ENCODE results near the gene PKD1L1. TPM values are rescaled to one million over a fixed set of nuclear protein-coding genes. Genes with fewer than 3 reads are reported as not detected.

PKD1L1 gene
- total RNA-seq, 1 experiment from 2014 or later: 0.17 TPM

- DNase-seq: no peak
- Histone ChIP-seq H4K8ac (replicated peaks; ENCODE audit: insufficient read length, low read depth, low read length) (no peak overlapping the region), H3K23me2 (ENCODE audit: insufficient read length, low read depth, low read length, poor library complexity, severe bottlenecking) (no peaks in the 10 kb centered on the region)
These were observed 190.3 kb downstream of the PKD1L1 start for GRCh38 chr7:47757921-47758411.

More at GRCh38 chr7:47757921-47758411, 190.3 kb downstream of the PKD1L1 start:
- Histone ChIP-seq H2BK15ac (ENCODE audit: low read depth, low read length) (no peak overlapping the region), H2BK12ac (ENCODE audit: insufficient read length, low read depth, low read length) (no peak overlapping the region), H3K79me2 (ENCODE audit: insufficient read depth, low read length) (no peaks in the 10 kb centered on the region), H3K18ac (ENCODE audit: insufficient read length, low read depth, low read length) (no peak overlapping the region), H3K14ac (ENCODE audit: insufficient read depth, low read length) (no peak overlapping the region), H3K4ac (ENCODE audit: low read depth, low read length) (no peak overlapping the region), H3K9me3 (ENCODE audit: control insufficient read depth, low read depth, low read length) (no peaks in the 10 kb centered on the region), H3K27me3 (ENCODE audit: insufficient read depth, low read length) (no peaks in the 10 kb centered on the region), H3K79me1 (ENCODE audit: insufficient read depth, low read depth, low read length, poor library complexity, severe bottlenecking) (no peaks in the 10 kb centered on the region), H3K56ac (ENCODE audit: insufficient read length, low read depth, low read length) (no peak overlapping the region), H3K27ac (ENCODE audit: insufficient read length, low read depth, low read length) (no peak overlapping the region), H3K4me1 (ENCODE audit: insufficient read depth, low read length) (no peaks in the 10 kb centered on the region), H3T11ph (ENCODE audit: low read length) (no peak overlapping the region), H4K91ac (ENCODE audit: insufficient read length, low read depth, low read length) (no peak overlapping the region), H2AFZ (ENCODE audit: low read length) (no peak overlapping the region), H2AK5ac (ENCODE audit: insufficient read length, low read length) (no peak overlapping the region), H4K5ac (ENCODE audit: insufficient read length, low read depth, low read length) (no peak overlapping the region), H3K9ac (ENCODE audit: extremely low read depth, insufficient read length, low read length) (no peak overlapping the region), H3K4me2 (ENCODE audit: insufficient read depth, insufficient read length, low read length) (no peak overlapping the region), H4K20me1 (ENCODE audit: control insufficient read depth, insufficient read depth, insufficient read length) (no peaks in the 10 kb centered on the region), H2BK20ac (ENCODE audit: low read depth, low read length, poor library complexity, severe bottlenecking) (no peak overlapping the region), H3K23ac (ENCODE audit: insufficient read length, low read depth, low read length) (no peak overlapping the region), H2BK120ac (ENCODE audit: low read depth, low read length, poor library complexity, severe bottlenecking) (no peak overlapping the region), H2BK5ac (ENCODE audit: insufficient read length, low read length) (no peak overlapping the region)
- Mint-ChIP-seq H3K27me3 (ENCODE audit: low read depth) (no peaks in the 10 kb centered on the region), H3K4me3 (no peak overlapping the region), H3K9me3 (no peaks in the 10 kb centered on the region; a peak in 1 of 5 replicates), H3K4me1 (peaks cover 2 to 6% of the 10 kb centered on the region in 2 experiments), H3K27ac (no peak overlapping the region), H3K36me3 (ENCODE audit: insufficient read depth in 1 of 3, low read depth in 3 of 3) (no peaks in the 10 kb centered on the region)
- no peak for TF ChIP-seq CTCF (conservative IDR thresholded peaks at IDR 0.05)
- no CpG with 5 or more reads among the region's 10 CpGs for whole genome bisulfite sequencing (ENCODE audit: extremely low coverage, insufficient read length, low lambda C conversion rate)
